Karpas-422 (cell line): Measurements from ENCODE around the gene ACD. TPM values are rescaled to one million over a fixed set of nuclear protein-coding genes. Genes with fewer than 3 reads are reported as not detected.

Experiments
- DNase-seq: peaks from one replicate; pipeline ENCODE4 v3.0.0-alpha.2; 2015
- H2AFZ ChIP-seq: fragments of 200-600 bp; sonication (generic); 2 replicates; pipeline ENCODE4 v1.6.1; 2014; ENCODE audit warnings: antibody characterized with exemption, low read length, mixed read lengths
- H3K27ac ChIP-seq: fragments of 200-600 bp; sonication (generic); 2 replicates; pipeline ENCODE4 v1.5.1; 2014; ENCODE audit warnings: mild to moderate bottlenecking, low read length, moderate library complexity
- H3K27me3 ChIP-seq: fragments of 200-600 bp; sonication (generic); 2 replicates; pipeline ENCODE4 v1.6.1; 2014; ENCODE audit warnings: low read length, mixed read lengths
- H3K36me3 ChIP-seq: fragments of 200-600 bp; sonication (generic); 2 replicates; pipeline ENCODE4 v1.6.1; 2014; ENCODE audit warnings: low read length, mixed read lengths; ENCODE audit not compliant: insufficient read depth
- H3K4me1 ChIP-seq: fragments of 200-600 bp; sonication (generic); 2 replicates; pipeline ENCODE4 v1.6.1; 2014; ENCODE audit warnings: mild to moderate bottlenecking, low read length, mixed read lengths
- H3K4me2 ChIP-seq: fragments of 200-600 bp; sonication (generic); 2 replicates; pipeline ENCODE4 v1.6.1; 2014; ENCODE audit warnings: low read length, low read depth, mild to moderate bottlenecking; ENCODE audit not compliant: poor library complexity, severe bottlenecking
- H3K4me3 ChIP-seq: fragments of 200-600 bp; sonication (generic); 2 replicates; pipeline ENCODE4 v1.5.1; 2014; ENCODE audit warnings: mild to moderate bottlenecking, antibody characterized with exemption, low read length, mixed read lengths
- H3K79me2 ChIP-seq: fragments of 200-600 bp; sonication (generic); 2 replicates; pipeline ENCODE4 v1.6.1; 2014; ENCODE audit warnings: mild to moderate bottlenecking, low read length, mixed read lengths
- H3K9ac ChIP-seq: fragments of 200-600 bp; sonication (generic); 2 replicates; pipeline ENCODE4 v1.6.0; 2014; ENCODE audit warnings: low read length
- H3K9me2 ChIP-seq: fragments of 200-600 bp; sonication (generic), shearing (Covaris generic); replicated peaks from 2 replicates; pipeline ENCODE4 v1.6.0; 2014; ENCODE audit warnings: mild to moderate bottlenecking, low read length, moderate library complexity; ENCODE audit not compliant: insufficient read depth
- H3K9me3 ChIP-seq: fragments of 300-700, 200-600 bp; sonication (generic); 2 replicates; pipeline ENCODE4 v1.6.1; 2014; ENCODE audit warnings: low read length, mixed read lengths
- H4K20me1 ChIP-seq: fragments of 200-600 bp; sonication (generic); 2 replicates; pipeline ENCODE4 v1.6.1; 2014; ENCODE audit warnings: mild to moderate bottlenecking, antibody characterized with exemption, low read length, low read depth; ENCODE audit not compliant: insufficient read depth
- total RNA-seq: library from RNA; depleted of rRNA; stranded (reverse); fragments of >200 nt; shearing (Covaris generic); gene quantifications from 2 replicates; pipeline ENCODE4 v1.2.3, GENCODE V29; 2014; ENCODE audit warnings: low replicate concordance

The ACD gene
- total RNA-seq, 1 experiment from 2014 or later, result 19.1 TPM

DNA sequence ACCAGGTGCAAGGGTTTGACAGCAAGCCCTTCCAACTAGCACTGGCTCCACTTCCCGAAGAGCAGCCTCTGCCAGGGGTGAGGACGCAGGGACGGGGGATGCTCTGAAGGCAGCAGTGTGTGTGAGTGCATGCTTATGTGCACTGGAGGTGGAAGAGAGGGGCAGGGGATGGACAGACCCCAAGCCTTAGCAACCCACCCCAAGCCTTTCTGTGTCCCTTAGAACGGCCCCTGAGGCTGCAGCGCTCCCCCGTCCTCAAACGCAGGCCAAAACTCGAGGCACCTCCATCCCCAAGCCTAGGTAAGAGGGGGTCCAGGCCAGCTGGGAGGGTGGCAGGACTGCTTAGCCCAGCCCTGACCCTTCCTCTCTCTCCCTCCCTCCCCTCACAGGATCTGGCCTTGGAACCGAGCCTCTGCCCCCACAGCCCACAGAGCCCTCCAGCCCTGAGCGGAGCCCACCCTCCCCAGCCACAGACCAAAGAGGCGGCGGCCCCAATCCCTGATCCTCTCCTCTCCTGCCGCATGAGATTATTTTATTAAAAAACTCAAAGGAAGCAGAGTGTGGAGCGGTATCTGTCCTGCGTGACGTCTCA is 2.9 kb downstream of the ACD start:
- no peaks in the 10 kb centered on the region for H3K27me3 ChIP-seq
- no peak overlapping the region for H3K4me2 ChIP-seq
- peaks cover 19% of the 10 kb centered on the region for H3K4me1 ChIP-seq
- H4K20me1 ChIP-seq, result peaks cover 5% of the 10 kb centered on the region; the same call in 1 of the 2 replicates
- H3K9ac ChIP-seq, result no peak overlapping the region
- no peaks in the 10 kb centered on the region for H3K9me3 ChIP-seq
- H2AFZ ChIP-seq, result no peak overlapping the region
- peaks cover 18% of the 10 kb centered on the region for H3K79me2 ChIP-seq
- H3K4me3 ChIP-seq, result no peak overlapping the region
- H3K36me3 ChIP-seq, result no peaks in the 10 kb centered on the region
- H3K9me2 ChIP-seq, result no peaks in the 10 kb centered on the region
- H3K27ac ChIP-seq, result no peak overlapping the region
- DNase-seq, result no peak

DNA sequence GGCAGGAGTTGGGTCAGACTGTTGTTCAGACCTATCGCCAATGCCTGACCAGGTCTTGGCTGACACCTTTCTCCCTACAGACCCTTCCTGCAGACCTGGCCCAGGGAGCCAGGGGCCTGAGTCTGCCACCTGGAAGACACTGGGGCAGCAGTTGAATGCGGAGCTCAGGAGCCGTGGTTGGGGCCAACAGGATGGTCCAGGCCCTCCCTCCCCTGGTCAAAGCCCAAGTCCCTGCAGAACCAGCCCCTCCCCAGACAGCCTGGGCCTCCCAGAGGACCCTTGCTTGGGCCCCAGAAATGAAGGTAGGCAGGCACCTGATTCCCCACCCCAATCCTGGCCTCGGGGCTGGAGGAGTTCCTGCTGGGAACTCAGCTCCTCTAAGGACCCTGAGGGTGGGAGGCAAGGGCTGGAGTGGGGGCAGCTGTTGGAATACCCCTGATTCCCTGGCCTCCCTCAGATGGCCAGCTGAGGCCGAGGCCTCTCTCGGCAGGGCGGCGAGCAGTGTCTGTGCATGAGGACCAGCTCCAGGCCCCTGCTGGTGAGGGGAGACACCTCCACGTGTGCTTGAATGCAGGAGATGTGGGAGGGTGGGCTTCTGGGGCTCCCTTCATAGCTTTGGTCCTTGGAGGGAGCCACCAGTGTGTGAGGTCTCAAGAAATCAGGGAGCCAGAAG is 3.6 kb downstream of the ACD start:
- Histone ChIP-seq H3K27me3 (no peaks in the 10 kb centered on the region), H3K9ac (no peak overlapping the region), H3K79me2 (peaks cover 18% of the 10 kb centered on the region), H3K4me3 (no peak overlapping the region), H3K9me2 (no peaks in the 10 kb centered on the region), H3K4me1 (peaks cover 15% of the 10 kb centered on the region), H3K4me2 (no peak overlapping the region), H3K9me3 (no peaks in the 10 kb centered on the region), H3K27ac (no peak overlapping the region), H3K36me3 (no peaks in the 10 kb centered on the region), H2AFZ (no peak overlapping the region), H4K20me1 (peaks cover 5% of the 10 kb centered on the region; the same call in 1 of the 2 replicates)
- no peak for DNase-seq

DNA sequence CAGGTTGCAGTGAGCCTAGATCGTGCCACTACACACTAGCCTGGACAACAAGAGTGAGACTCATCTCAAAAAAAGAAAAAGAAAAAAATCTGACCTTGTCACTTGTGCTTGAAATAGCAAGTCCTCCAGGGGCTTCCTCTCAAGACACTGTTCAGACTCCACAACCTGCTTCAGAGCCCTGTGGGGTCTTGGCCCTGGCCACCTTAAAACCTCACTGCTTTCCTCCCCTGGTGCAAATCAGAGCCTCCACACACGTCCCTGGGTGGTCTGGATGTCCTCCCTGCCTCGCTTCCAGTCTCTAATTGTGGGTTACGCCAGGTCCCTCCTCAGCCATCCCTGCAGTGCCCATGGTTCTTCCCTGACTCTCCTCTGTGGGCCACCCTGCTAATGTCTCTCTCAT is 4.7 kb downstream of the ACD start:
- peaks cover 5% of the 10 kb centered on the region; the same call in 1 of the 2 replicates for H4K20me1 ChIP-seq
- H3K27ac ChIP-seq, result no peak overlapping the region
- H3K4me1 ChIP-seq, result peaks cover 10% of the 10 kb centered on the region
- no peaks in the 10 kb centered on the region for H3K9me2 ChIP-seq
- H3K9me3 ChIP-seq, result no peaks in the 10 kb centered on the region
- H3K4me2 ChIP-seq, result no peak overlapping the region
- no peak for DNase-seq
- no peak overlapping the region for H2AFZ ChIP-seq
- H3K36me3 ChIP-seq, result no peaks in the 10 kb centered on the region
- peaks cover 18% of the 10 kb centered on the region for H3K79me2 ChIP-seq
- no peaks in the 10 kb centered on the region for H3K27me3 ChIP-seq
- H3K9ac ChIP-seq, result no peak overlapping the region
- no peak overlapping the region for H3K4me3 ChIP-seq

DNA sequence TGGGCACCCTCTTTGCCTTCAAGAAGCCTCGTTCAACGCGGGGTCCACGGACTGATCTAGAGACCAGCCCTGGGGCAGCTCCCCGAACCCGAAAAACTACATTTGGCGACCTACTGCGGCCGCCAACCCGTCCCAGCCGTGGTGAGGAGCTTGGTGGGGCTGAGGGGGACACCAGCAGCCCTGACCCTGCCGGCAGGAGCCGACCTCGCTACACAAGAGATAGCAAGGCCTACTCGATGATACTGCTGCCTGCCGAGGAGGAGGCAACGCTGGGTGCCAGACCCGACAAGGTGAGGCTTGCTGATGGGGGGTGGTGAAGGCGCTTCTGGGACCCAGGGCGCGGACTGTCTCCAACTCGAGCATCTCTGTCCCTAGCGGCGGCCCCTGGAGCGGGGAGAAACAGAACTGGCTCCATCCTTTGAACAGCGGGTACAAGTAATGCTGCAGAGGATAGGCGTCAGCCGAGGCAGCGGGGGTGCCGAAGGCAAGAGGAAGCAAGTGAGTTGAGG is 5.6 kb downstream of the ACD start:
- no peak overlapping the region for H3K27ac ChIP-seq
- no peaks in the 10 kb centered on the region for H3K36me3 ChIP-seq
- H3K27me3 ChIP-seq, result no peaks in the 10 kb centered on the region
- no peaks in the 10 kb centered on the region for H3K9me3 ChIP-seq
- H3K9me2 ChIP-seq, result no peaks in the 10 kb centered on the region
- H4K20me1 ChIP-seq, result peaks cover under 1% of the 10 kb centered on the region; the same call in 1 of the 2 replicates
- H3K4me2 ChIP-seq, result no peak overlapping the region
- H3K9ac ChIP-seq, result no peak overlapping the region
- H3K4me1 ChIP-seq, result peaks cover 10% of the 10 kb centered on the region
- no peak overlapping the region for H2AFZ ChIP-seq
- H3K4me3 ChIP-seq, result no peak overlapping the region
- DNase-seq, result no peak
- H3K79me2 ChIP-seq, result peaks cover 13% of the 10 kb centered on the region

DNA sequence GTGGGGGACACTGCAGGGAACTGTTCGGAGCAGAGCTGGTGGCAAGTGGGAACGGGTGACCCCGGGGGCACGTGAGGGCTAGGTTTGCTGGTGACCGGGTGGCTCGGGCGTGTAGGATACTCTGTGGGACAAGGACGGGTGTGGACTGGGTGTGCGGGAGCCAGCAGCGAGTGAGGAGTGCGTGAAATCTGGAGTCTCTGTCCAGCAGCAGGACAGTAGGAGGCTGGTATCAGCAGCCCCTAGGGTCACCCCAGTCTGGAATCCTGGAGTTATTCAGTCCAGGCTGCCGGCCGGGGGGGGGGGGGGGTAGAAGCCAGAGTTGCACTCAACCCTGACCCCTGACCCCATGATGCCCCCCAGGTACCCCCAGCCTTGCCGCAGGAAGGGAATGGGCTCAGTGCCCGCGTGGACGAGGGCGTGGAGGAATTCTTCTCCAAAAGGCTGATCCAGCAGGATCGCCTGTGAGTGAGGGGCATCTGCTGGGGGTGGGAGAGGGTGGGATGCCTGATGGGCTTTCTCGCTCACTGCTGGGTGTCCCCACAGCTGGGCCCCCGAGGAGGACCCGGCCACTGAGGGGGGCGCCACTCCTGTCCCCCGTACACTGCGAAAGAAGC is 6.2 kb downstream of the ACD start:
- Histone ChIP-seq H3K79me2 (peaks cover 7% of the 10 kb centered on the region), H3K4me3 (no peak overlapping the region), H4K20me1 (no peaks in the 10 kb centered on the region; the same call in 1 of the 2 replicates), H3K9me3 (no peaks in the 10 kb centered on the region), H3K4me1 (peaks cover 6% of the 10 kb centered on the region), H3K9me2 (no peaks in the 10 kb centered on the region), H2AFZ (no peak overlapping the region), H3K4me2 (no peak overlapping the region), H3K27ac (no peak overlapping the region), H3K36me3 (no peaks in the 10 kb centered on the region), H3K9ac (no peak overlapping the region), H3K27me3 (no peaks in the 10 kb centered on the region)
- DNase-seq, result no peak

DNA sequence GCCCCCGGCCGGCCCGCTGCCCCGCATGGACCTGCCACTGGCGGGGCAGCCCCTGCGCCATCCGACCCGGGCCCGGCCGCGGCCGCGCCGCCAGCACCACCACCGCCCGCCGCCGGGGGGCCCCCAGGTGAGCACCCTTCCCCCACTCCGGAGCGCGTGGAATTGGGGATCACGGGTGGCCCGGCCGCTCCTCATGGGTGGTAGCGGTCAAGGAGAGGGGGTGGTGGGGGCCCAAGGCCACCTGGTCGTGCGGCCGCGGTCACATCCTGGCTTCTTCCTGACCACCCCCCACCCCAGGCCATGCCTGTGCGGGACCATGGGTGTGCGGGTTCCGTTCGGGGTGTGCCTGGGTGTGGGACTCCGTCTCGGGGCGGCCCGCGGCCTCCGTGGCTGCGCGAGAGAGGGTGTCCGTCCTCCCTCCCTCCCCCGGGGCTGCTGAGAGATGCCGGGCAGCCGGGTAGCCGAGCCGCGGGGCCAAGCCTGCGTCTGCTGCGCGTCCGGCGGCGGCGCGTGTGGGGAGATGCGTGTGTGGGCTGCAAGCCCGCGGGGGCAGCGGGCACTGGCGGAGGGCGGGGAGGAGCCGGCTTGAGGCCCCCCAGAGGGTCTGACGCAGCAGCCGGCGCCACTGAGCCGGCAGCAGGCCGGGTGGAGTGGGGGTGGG is 6.8 kb downstream of the ACD start:
- Histone ChIP-seq H3K9ac (no peak overlapping the region), H3K4me3 (no peak overlapping the region), H3K27me3 (no peaks in the 10 kb centered on the region), H3K9me2 (no peaks in the 10 kb centered on the region), H2AFZ (no peak overlapping the region), H3K36me3 (no peaks in the 10 kb centered on the region), H3K9me3 (no peaks in the 10 kb centered on the region), H3K27ac (no peak overlapping the region), H3K4me2 (no peak overlapping the region), H3K79me2 (peaks cover under 1% of the 10 kb centered on the region; the same call in 1 of the 2 replicates), H4K20me1 (no peaks in the 10 kb centered on the region), H3K4me1 (no peaks in the 10 kb centered on the region; the same call in 1 of the 2 replicates)
- no peak for DNase-seq

DNA sequence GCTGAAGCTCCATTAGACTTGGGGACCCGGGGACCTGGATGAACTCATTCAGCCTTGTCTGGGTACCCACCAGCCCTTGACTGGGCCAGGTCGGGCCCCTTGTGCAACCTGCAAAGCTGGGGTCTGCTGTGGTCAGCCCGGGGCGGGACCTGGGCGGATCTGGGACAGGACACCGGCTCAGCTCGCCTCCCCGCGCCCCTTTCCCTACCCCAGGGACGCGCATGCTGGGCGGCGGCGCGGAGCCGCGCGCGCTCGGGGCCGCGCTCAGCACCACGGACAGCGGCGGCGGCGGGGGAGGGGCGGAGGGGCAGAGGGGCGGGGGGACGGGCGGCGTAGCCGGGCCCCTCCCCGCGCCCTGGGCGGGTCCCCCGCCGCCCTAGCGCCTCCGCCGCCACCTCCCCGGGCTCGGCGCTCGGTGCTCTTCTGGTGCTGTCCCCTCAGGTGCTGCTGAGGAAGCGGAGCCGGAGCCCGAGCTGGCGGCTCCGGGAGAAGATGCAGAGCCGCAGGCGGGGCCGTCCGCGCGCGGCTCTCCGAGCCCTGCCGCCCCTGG is 7.4 kb downstream of the ACD start:
- no peak for DNase-seq
- Histone ChIP-seq H3K36me3 (no peaks in the 10 kb centered on the region), H3K27ac (no peak overlapping the region), H4K20me1 (no peaks in the 10 kb centered on the region), H3K4me3 (no peak overlapping the region), H3K9ac (no peak overlapping the region), H3K4me2 (no peak overlapping the region), H3K9me2 (no peaks in the 10 kb centered on the region), H3K27me3 (no peaks in the 10 kb centered on the region), H3K4me1 (no peaks in the 10 kb centered on the region), H3K9me3 (no peaks in the 10 kb centered on the region), H2AFZ (no peak overlapping the region), H3K79me2 (no peaks in the 10 kb centered on the region)

DNA sequence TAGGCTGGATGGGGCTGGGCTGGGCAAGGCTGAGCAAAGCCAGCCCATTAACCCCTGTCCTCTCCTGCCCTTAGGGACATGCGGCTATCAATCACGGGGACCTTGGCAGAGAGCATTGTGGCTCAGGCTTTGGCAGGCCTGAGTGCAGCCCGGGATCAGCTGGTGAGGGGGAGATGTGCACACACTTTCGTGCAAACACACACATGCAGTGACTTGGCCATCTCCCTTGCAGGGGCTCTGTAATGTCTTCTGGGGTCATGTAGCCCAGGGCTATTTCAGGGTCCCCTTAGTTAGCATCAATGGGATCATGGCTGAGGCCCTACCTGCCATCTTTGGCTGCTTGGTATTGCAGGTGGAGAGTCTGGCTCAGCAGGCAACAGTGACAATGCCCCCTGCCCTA is 8.2 kb downstream of the ACD start:
- Histone ChIP-seq H3K4me3 (no peak overlapping the region), H3K27ac (no peak overlapping the region), H3K9me3 (no peaks in the 10 kb centered on the region), H3K4me1 (no peaks in the 10 kb centered on the region), H3K27me3 (no peaks in the 10 kb centered on the region), H3K9me2 (no peaks in the 10 kb centered on the region), H3K36me3 (no peaks in the 10 kb centered on the region), H3K9ac (no peak overlapping the region), H3K4me2 (no peak overlapping the region), H4K20me1 (no peaks in the 10 kb centered on the region), H3K79me2 (no peaks in the 10 kb centered on the region), H2AFZ (no peak overlapping the region)
- DNase-seq, result no peak
